Anterior cingulate cortex (tissue), 58 donors: ENCODE measurements around the gene NUDT3.
"Not testable (repeated sequence)": the region's sequence is repeated elsewhere in the genome, so short reads cannot be mapped to it uniquely, and the experiment has no call there.

Source experiments
- DNase-seq, 58 donors: peaks; one replicate each; lab custom pipeline; 2025; lab: John Stamatoyannopoulos, UW

Gene NUDT3

DNA sequence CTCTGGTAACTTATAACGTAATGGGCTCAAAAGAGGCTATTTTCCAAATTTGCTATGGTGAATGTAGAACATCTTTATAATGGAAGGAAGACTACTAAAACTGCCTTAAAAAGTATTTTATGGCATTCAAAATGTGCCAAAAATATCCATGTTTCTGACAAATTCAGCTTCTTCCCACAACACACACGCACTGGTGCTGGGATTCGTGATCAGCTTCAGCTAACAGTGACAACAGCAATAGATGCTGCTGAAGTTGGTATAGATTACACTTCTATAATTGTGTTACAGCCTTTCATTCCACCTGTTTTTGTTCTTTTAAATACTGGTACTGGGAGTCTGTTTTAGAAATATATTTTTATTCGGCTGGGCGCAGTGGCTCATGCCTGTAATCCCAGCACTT, 19.0 kb downstream of the NUDT3 start:
- peak in 3 of 58 donors; percentile 14 to 26 (median 18) for DNase-seq

DNA sequence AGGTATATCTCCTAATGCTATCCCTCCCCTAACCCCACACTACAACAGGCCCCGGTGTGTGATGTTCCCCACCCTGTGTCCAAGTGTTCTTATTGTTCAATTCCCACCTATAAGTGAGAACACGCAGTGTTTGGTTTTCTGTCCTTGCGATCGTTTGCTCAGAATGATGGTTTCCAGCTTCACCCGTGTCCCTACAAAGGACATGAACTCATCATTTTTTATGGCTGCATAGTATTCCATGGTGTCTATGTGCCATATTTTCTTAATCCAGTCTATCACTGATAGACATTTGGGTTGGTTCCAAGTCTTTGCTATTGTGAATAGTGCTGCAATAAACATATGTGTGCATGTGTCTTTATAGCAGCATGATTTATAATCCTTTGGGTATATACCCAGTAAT, 20.6 kb downstream of the NUDT3 start:
- not testable (repeated sequence) for DNase-seq

DNA sequence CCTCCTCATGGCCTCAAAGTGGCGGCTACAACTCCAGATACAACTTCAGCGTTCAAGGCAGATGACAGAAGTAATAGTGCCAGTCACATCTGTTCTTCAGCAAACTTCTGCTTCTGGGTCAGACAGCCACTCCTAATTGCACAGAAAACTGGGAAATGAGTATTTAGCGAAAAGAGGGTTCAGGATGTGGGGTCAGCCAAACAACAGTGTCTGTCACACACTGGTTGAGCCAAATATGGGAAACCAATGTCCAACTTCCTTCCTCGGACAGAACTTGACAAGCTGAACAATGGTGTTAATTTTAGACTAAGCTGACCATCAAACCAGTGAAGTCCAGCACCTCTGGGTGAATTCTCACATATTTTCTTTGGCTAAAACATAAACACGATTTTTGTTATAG, 22.1 kb downstream of the NUDT3 start:
- peak in 8 of 58 donors; percentile 10 to 44 (median 21) for DNase-seq

DNA sequence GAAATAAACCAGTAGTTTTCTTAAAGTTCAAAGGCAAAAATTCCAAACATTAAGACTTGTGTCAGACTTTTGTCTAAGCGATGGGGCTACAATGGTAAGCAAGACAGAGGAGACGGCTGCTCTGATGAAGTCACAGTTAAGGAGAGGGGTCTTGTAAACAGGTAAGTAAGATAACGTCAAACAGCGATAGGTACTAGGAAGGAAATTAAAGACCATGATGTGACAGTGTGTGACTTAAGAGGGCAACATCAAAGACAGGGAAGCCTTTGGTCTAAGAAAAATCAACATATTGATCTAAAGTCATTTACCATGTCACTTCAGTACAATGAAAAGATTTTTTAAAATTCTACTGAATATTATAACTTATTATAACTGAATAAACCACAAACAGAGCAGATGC, 23.1 kb downstream of the NUDT3 start:
- DNase-seq, result no peak

DNA sequence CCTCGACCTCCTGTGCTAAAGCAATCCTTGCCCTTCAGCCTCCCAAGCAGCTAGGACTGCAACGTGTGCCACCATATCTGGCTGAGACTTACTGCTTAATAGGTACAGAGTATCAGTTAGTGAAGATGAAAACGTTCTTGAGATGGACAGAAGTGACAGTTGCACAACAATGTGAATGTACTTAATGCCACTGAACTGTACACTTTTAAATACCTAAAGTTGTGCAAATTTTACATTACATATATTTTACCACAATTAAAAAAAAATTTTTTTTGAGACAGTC, 25.9 kb downstream of the NUDT3 start:
- no peak for DNase-seq

DNA sequence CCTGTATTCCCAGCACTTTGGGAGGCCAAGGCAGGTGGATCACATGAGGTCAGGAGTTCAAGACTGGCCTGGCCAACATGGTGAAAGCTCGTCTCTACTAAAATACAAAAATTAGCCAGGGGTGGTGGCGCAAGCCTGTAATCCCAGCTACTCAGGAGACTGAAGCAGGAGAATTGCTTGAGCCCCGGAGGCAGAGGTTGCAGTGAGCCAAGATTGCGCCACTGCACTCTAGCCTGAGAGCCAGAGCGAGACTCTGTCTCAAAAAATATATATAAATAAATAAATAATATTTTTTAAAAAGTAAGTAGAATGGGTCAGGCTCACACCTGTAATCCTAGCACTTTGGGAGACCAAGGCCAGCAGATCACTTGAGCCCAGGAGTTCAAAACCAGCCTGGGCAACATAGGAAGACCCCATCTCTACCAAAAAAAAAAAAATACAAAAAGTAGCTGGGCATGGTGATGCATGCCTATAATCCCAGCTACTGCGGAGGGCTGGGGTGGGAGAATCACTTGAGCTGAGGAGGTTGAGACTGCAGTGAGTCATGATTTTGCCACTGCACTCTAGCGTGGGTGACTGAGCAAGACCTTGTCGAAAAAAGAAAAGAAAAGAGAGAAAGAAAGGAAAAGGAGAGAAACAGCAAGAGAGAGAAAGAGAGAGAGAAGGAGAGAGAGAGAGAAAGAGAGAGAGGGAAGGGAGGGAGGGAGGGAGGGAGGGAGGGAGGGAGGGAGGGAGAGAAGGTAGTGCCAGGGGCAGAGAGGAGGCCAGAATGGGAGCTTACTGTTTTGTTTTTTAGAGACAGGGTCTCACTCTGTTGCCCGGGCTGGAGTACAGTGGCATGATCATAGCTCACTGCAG, 26.5 kb downstream of the NUDT3 start:
- DNase-seq, result not testable (repeated sequence)

DNA sequence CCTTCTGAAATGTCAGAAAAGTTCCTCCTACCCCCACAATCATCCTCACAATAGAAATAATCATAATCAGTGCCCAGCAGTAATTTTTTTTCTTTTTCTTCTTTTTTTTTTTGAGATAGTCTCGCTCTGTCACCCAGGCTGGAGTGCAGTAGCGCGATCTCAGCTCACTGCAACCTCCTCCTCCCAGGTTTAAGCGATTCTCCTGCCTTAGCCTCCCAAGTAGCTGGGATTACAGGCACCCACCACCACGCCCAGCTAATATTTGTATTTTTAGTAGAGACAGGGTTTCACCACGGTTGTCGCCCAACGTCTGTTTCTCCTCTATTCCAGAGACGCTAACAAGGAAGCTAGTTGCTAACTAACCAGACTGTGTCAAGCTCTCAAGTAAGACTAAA, 28.8 kb downstream of the NUDT3 start:
- DNase-seq, result not testable (repeated sequence)

DNA sequence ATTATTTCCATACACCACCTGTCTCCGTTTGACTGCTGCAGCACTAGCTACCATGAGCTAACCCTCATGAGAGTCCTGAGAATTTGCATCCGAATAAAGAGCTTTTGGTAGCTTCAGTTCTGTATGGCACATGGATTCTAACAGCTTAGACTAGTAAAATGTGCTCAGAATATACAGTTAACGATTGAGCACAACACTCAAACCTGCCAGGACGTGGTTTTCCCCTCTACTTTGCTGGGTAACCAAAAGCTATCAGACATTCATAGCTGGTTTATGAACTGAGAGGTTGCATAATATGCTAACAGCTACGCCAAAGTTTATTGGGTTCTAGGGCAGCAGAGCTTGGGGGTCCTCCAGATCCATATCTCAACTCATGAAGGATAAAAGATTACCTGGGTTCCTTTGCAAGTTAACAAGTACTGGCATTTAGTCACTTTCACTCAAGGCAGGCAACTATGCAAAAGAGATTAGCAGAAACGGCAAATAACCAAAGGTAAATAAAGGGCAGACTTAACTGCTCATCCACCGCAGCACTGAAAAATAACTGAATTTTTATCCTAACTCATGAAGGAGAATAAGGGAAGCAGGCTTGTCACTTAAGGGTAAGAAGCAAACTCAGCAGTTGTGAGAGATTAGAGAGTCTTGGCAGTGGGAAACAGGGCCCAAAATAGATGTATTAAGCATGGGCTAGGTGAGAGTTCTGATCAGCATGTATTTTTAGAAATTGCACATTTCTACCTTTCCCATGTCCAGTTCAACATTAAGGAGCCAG, 29.4 kb downstream of the NUDT3 start:
- DNase-seq, result peak in 1 of 58 donors; percentile 31

DNA sequence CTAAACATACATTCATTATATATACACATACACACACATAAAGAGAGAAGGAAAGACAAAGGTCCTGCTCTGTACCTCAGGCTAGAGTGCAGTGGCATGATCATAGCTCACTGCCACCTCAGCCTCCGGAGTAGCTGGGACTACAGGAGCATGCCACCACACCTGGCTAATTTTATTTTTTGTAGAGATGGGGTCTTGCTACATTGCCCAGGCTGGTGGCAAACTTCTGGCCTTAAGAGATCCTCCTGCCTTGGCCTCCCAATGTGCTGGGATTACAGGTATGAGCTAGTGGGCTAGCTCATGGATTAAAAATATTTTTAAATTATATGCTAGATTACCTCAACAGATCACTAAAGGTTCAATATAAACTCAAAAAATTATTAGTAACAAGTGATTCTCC, 30.3 kb downstream of the NUDT3 start:
- no peak for DNase-seq

DNA sequence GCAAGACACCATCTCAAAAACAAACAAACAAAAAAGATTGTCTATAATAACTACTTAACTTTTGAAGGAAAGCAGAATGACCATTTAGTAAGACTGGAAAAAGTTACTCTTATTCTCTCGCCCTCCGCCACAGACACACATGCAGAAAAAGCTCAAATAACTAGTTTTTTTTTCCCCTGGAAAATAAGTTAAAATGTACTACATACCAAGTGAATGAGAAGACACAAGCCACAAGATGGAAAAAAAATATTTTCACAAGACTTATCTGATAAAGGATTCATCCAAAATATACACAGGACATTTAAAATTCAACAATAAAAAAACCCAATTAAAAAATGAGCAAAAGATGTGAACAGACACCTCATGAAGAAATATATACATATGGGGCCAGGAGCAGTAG, 31.9 kb downstream of the NUDT3 start:
- no peak for DNase-seq

DNA sequence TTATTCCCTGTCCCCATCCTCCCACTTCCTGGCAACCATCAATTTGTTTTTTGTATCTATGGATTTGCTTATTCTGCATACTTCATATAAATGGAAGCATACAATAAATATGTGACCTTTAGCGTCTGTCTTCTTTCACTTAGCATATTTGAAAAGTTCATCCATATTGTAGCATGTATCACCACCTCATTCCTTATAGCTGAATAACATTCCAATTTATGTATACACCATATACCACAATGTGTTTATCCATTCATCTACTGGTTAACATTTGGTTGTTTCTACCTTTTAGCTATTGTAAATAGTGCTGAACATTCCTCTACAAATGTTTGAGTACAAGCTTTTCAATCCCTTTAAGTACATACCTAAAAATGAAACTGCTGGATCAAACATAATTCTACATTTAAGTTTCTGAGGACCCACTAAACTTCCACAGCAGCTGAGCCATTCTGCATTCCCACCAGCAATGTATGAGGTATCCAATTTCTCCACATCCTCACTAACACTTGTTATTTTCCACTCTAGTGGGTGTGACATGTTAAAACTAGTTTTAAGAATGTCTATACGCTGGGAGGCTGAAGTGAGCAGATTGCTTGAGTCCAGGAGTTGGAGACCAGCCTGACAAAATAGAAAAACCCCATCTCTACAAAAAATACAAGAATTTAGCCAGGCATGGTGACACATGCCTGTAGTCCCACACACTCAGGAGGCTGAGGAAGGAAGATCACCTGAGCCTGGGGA, 32.9 kb downstream of the NUDT3 start:
- DNase-seq, result no peak

DNA sequence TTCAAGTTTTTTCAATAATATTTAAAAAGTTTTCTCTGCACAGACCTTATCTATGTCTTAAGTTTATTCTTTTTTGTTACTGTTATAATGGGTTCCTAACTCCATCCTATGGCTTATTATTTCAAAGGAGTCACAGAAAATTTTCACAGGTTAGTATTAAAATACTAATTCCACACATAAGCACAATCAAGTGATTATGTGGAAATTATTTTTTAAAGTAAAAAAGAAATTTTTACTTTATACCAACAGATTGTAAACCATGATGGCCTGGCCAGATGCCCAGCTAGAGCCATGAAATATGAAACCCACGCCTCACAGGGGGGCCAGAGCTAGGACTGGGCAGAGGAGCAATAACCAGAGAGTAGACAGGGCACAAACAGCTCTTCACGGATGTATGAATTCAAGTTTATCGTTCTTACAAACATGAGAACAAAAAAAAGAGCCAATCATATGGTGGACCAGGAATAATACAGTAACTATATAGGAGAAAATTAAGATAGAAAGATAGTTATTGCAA, 34.0 kb downstream of the NUDT3 start:
- no peak for DNase-seq

DNA sequence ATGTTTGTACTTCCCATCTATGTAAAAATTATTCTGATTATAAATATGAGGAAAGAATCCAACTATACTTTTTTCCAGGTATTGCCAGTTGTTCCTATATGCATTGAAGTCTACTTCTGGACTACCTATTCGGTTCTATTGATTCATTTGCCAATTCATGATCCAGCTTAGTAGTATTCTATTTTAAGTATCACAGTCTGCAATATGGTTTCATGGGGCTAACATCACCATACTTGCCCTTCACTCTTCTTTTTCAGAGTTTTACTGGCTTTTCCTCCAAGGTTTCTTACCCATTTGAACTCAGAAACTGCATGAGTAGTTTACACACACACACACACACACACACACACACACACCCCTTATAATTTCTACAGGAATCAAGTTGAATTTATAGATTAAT, 34.5 kb downstream of the NUDT3 start:
- no peak for DNase-seq

DNA sequence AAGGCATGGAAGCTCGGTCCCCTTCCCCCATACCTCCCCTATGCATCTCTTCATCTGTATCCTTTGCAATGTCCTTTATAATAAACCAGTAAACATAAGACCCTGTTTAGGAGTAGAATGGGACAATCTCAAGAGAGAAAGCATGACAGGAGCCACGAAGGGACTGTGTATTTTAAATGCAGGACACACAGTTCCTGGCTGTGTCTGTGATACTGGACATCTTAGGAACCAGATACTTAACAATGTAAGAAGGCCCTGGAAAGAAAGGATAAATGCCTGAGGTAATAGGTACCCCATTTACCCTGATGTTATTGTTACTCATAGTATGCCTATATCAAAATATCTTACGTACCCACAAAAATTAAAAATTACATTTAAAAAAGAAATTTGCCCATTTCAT, 36.6 kb downstream of the NUDT3 start:
- DNase-seq, result no peak

DNA sequence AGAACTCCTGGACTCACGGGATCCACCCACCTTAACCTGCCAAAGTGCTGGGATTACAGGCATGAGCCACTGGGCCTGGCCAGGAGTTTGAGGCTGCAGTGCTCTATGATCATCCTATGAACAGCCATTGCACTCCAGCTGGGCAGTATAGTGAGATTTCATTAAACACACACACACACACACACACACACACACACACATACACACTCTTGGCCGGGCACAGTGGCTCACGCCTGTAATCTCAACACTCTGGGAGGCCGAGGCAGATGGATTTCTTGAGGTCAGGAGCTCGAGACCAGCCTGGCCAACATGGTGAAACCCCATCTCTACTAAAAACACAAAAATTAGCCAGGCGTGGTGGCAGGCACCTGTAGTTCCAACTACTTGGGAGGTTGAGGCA, 38.2 kb downstream of the NUDT3 start:
- DNase-seq, result not testable (repeated sequence)

DNA sequence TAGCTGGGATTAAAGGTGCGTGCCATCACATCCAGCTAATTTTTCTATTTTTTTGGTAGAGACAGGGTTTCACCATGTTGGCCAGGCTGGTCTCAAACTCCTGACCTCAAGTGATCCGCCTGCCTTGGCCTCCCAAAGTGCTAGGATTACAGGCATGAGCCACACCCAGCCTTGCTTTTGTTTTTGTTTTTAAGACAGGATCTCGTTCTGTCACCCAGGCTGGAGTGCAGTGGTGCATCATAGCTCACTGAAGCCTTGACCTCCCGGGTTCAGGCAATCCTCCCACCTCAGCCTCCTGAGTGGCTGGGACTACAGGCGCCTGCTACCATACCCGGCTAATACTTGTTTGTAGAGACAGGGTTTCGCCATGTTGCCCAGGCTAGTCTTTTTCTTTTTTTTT, 38.9 kb downstream of the NUDT3 start:
- not testable (repeated sequence) for DNase-seq

DNA sequence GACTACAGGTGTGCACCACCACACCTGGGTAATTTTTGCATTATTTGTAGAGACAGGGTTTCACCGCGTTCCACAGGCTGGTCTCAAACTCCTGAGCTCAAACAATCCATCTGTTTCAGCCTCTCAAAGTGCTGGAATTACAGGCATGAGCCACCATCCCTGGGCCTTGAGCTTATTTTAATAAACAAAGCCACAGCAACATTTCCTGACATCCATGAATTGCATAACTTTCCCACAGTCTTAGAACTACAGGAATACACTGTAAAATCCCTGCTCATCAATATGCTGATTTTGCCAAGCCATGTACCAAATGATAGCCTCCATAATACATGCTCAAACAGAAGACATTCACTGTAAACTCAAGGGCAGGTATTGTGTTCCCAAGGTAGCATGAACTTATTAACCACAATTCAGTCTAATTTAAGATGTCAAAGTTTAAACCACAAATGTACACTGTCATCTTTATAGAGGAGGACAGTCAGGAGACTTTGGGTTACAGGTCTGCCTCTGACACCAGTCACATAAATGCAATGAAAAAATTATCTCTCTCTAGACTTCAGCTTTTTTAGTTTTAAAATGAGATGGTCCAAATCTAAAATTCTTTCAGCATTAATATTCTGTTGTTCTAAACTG, 40.0 kb downstream of the NUDT3 start:
- no peak for DNase-seq

DNA sequence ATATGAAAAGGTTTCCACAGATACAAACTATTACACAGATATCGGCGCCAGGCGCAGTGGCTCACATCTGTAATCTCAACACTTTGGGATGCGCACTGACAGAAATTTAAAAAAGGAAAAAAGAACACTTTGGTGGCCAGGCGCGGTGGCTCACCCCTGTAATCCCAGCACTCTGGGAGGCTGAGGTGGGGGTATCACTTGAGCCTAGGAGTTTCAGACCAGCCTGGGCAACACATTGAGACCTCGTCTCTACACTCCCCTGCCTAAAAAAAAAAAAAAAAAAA, 41.6 kb downstream of the NUDT3 start:
- no peak for DNase-seq

DNA sequence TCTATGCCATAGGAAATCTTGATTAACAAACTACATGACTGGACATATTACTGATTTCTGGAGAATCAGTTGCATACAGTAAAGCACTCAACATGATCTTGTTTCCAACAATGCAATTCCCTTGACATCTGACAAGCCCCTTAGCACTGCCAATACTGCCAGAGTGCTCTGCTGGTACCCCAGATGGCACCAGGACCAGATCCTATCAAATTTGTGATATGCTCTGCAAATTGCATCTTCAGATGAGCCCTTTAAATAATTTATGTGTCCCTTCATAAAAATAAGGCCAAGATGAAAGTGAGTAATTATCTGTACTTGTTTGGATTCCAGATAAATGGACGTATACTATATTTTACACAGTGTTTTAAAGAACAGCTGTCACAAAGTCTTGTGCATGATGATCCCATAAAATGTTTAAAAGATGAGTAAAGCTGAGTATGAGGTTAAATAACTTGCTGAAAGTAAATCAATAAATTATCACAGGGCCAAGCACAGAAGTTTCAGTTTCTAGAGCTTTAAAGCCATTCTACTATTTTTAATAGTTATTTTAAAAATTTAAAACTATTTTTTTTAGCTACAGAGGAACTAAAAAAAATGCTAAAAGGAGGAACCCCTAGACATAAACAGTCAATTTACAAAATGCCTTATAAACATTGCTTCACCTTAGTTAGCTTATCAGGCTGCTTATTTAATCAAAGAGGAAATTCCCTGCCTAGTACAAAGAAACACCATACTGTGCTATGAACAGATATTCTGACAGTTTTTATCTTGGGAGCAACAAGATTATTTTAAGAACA, 42.1 kb downstream of the NUDT3 start:
- DNase-seq, result no peak

DNA sequence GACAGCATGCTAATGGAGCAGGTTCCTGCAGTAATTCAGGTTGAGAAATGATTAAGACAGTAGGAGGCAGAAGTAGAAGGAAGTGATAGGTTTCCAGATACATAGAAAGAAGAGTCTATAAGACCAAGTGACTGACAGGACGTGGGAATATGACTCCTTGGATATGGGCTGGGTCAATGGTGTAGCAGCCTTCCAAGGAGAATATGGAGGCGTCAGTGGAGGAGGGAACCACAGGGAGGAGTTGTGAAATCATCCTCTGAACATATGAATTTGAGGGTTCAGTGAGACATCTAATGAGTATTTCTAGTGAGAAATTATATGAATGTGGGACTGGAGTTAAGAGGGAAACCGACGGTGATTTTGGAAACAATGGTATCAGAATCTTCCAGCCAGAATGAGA, 43.3 kb downstream of the NUDT3 start:
- no peak for DNase-seq
